Kidney epithelial cell (primary cell): ENCODE measurements around the gene TMEM184A. TPM values are rescaled to one million over a fixed set of nuclear protein-coding genes. Genes with fewer than 3 reads are reported as not detected.

Experiments
- DNase-seq: peaks from one replicate; pipeline ENCODE4 v3.0.0-alpha.2; 2010; ENCODE audit warnings: low read depth
- H3K27me3 ChIP-seq: 2 replicates; pipeline ENCODE4 v1.6.0; 2011; ENCODE audit warnings: low read length; ENCODE audit not compliant: control insufficient read depth, insufficient read depth
- H3K36me3 ChIP-seq: 2 replicates; pipeline ENCODE4 v1.5.1; 2011; ENCODE audit warnings: low read length; ENCODE audit not compliant: control insufficient read depth, insufficient read depth
- H3K4me3 ChIP-seq: 2 replicates; pipeline ENCODE4 v1.5.1; 2011; ENCODE audit warnings: low read depth, mild to moderate bottlenecking, control low read depth, low read length
- CTCF ChIP-seq: IDR thresholded peaks from 2 replicates; pipeline ENCODE4 v1.5.1; 2011; ENCODE audit warnings: mild to moderate bottlenecking, moderate library complexity, low read length, control low read depth, inconsistent platforms; ENCODE audit not compliant: insufficient read depth, poor library complexity, severe bottlenecking
- total RNA-seq: library from RNA; depleted of rRNA; stranded (reverse); fragments of >200 nt; gene quantifications from 2 replicates; pipeline ENCODE4 v1.2.3, GENCODE V29; 2015

Gene TMEM184A
- total RNA-seq, 1 donor from 2014 or later, result 5.7 TPM

GRCh38 chr7:1548944-1549343 lies 7.1 kb downstream of the TMEM184A start:
- TF ChIP-seq CTCF, result no peak
- H3K36me3 ChIP-seq, result no peaks in the 10 kb centered on the region
- H3K27me3 ChIP-seq, result no peaks in the 10 kb centered on the region
- no peak overlapping the region for H3K4me3 ChIP-seq
- no peak for DNase-seq

- no peak overlapping the region for H3K4me3 ChIP-seq
These were observed 7.6 kb downstream of the TMEM184A start for GRCh38 chr7:1548438-1548831.

GRCh38 chr7:1547777-1548437 lies 8.1 kb downstream of the TMEM184A start:
- DNase-seq, result no peak
- no peaks in the 10 kb centered on the region for H3K27me3 ChIP-seq
- no peak overlapping the region for H3K4me3 ChIP-seq
- no peak for TF ChIP-seq CTCF
- H3K36me3 ChIP-seq, result no peaks in the 10 kb centered on the region

More at GRCh38 chr7:1548438-1548831, 7.6 kb downstream of the TMEM184A start:
- Histone ChIP-seq H3K27me3 (no peaks in the 10 kb centered on the region), H3K36me3 (no peaks in the 10 kb centered on the region)
- DNase-seq, result no peak
- no peak for TF ChIP-seq CTCF

- H3K27me3 ChIP-seq, result no peaks in the 10 kb centered on the region
- H3K36me3 ChIP-seq, result no peaks in the 10 kb centered on the region
- no peak for DNase-seq
- no peak overlapping the region for H3K4me3 ChIP-seq
- no peak for TF ChIP-seq CTCF
These were observed 8.9 kb downstream of the TMEM184A start for GRCh38 chr7:1546909-1547776.

- no peak for DNase-seq
- H3K36me3 ChIP-seq, result no peaks in the 10 kb centered on the region
- H3K27me3 ChIP-seq, result no peaks in the 10 kb centered on the region
- no peak overlapping the region for H3K4me3 ChIP-seq
- no peak for TF ChIP-seq CTCF
These were observed 9.6 kb downstream of the TMEM184A start for GRCh38 chr7:1546274-1546908.
